ENCODE data around the gene FUBP3.
"Not testable (repeated sequence)": the region's sequence is repeated elsewhere in the genome, so short reads cannot be mapped to it uniquely, and the experiment has no call there.

The FUBP3 gene

GRCh38 chr9:130556396-130557076, 22.8 kb upstream of the FUBP3 start:
- DNase-seq (ENCODE audit: low read depth in 4 of 4, low spot score in 1 of 4), result no peak

GRCh38 chr9:130557077-130557468, 22.3 kb upstream of the FUBP3 start:
- DNase-seq (ENCODE audit: low read depth in 4 of 4, low spot score in 1 of 4), result no peak

GRCh38 chr9:130561056-130561455, 18.3 kb upstream of the FUBP3 start:
- no peak for DNase-seq (ENCODE audit: low read depth in 4 of 4, low spot score in 1 of 4)

- not testable (repeated sequence) for DNase-seq (ENCODE audit: low read depth in 4 of 4, low spot score in 1 of 4)
Observed at GRCh38 chr9:130562525-130562924, 16.9 kb upstream of the FUBP3 start.

- no peak for DNase-seq (ENCODE audit: low read depth in 4 of 4, low spot score in 1 of 4)
Observed at GRCh38 chr9:130563797-130564196, 15.6 kb upstream of the FUBP3 start.

GRCh38 chr9:130565792-130566191, 13.6 kb upstream of the FUBP3 start:
- no peak for DNase-seq (ENCODE audit: low read depth in 4 of 4, low spot score in 1 of 4)

GRCh38 chr9:130570208-130570607, 9.2 kb upstream of the FUBP3 start:
- DNase-seq (ENCODE audit: low read depth in 4 of 4, low spot score in 1 of 4), result no peak

GRCh38 chr9:130575514-130575913, 3.9 kb upstream of the FUBP3 start:
- DNase-seq (ENCODE audit: low read depth in 4 of 4, low spot score in 1 of 4), result no peak

GRCh38 chr9:130576176-130576575, 3.2 kb upstream of the FUBP3 start:
- no peak for DNase-seq (ENCODE audit: low read depth in 4 of 4, low spot score in 1 of 4)

- DNase-seq (ENCODE audit: low read depth in 4 of 4, low spot score in 1 of 4), result no peak
Observed at GRCh38 chr9:130579738-130580463, 524 bp downstream of the FUBP3 start.

GRCh38 chr9:130581766-130582165, 2.4 kb downstream of the FUBP3 start:
- DNase-seq (ENCODE audit: low read depth in 4 of 4, low spot score in 1 of 4), result no peak

GRCh38 chr9:130583271-130583670, 3.9 kb downstream of the FUBP3 start:
- no peak for DNase-seq (ENCODE audit: low read depth in 4 of 4, low spot score in 1 of 4)

- DNase-seq (ENCODE audit: low read depth in 4 of 4, low spot score in 1 of 4), result no peak
Observed at GRCh38 chr9:130587921-130588320, 8.5 kb downstream of the FUBP3 start.

GRCh38 chr9:130588416-130588815, 9.0 kb downstream of the FUBP3 start:
- no peak for DNase-seq (ENCODE audit: low read depth in 4 of 4, low spot score in 1 of 4)

GRCh38 chr9:130589754-130590153, 10.4 kb downstream of the FUBP3 start:
- no peak for DNase-seq (ENCODE audit: low read depth in 4 of 4, low spot score in 1 of 4)

GRCh38 chr9:130590305-130590704, 10.9 kb downstream of the FUBP3 start:
- no peak for DNase-seq (ENCODE audit: low read depth in 4 of 4, low spot score in 1 of 4)

- DNase-seq (ENCODE audit: low read depth in 4 of 4, low spot score in 1 of 4), result no peak
Observed at GRCh38 chr9:130593020-130593419, 13.6 kb downstream of the FUBP3 start.

- no peak for DNase-seq (ENCODE audit: low read depth in 4 of 4, low spot score in 1 of 4)
Observed at GRCh38 chr9:130597228-130597627, 17.9 kb downstream of the FUBP3 start.

GRCh38 chr9:130598188-130598587, 18.8 kb downstream of the FUBP3 start:
- DNase-seq (ENCODE audit: low read depth in 4 of 4, low spot score in 1 of 4), result no peak

- no peak for DNase-seq (ENCODE audit: low read depth in 4 of 4, low spot score in 1 of 4)
Observed at GRCh38 chr9:130599625-130600024, 20.2 kb downstream of the FUBP3 start.

GRCh38 chr9:130601100-130601499, 21.7 kb downstream of the FUBP3 start:
- DNase-seq (ENCODE audit: low read depth in 4 of 4, low spot score in 1 of 4), result no peak

GRCh38 chr9:130604295-130604694, 24.9 kb downstream of the FUBP3 start:
- DNase-seq (ENCODE audit: low read depth in 4 of 4, low spot score in 1 of 4), result no peak

Measured in stimulated activated CD4-positive, alpha-beta T cell treated with anti-CD3 and anti-CD28 coated beads, Interleukin-1b, Interleukin-23, amount 100 ng/mL, for 24 hours (primary cell).